Fibroblast of villous mesenchyme (primary cell): Measurements from ENCODE around the gene DPF3. TPM values are rescaled to one million over a fixed set of nuclear protein-coding genes. Genes with fewer than 3 reads are reported as not detected.

Experiments
- DNase-seq: peaks from one replicate; pipeline ENCODE4 v3.0.0-alpha.2; 2010; ENCODE audit warnings: low read depth
- H3K4me3 ChIP-seq: 2 replicates; pipeline ENCODE4 v1.5.1; 2011; ENCODE audit warnings: low read depth, mild to moderate bottlenecking, low read length
- total RNA-seq: library from RNA; depleted of rRNA; stranded (reverse); fragments of >200 nt; gene quantifications from 2 replicates; pipeline ENCODE4 v1.2.3, GENCODE V29; 2012
- TF ChIP-seq, protein P1 (sequence below): IDR thresholded peaks from 2 replicates; pipeline ENCODE4 v1.5.1; 2012; ENCODE audit warnings: low read depth, mild to moderate bottlenecking, low read length; ENCODE audit not compliant: insufficient read depth

The DPF3 gene
- total RNA-seq, 1 donor = 10.4 TPM

DNA sequence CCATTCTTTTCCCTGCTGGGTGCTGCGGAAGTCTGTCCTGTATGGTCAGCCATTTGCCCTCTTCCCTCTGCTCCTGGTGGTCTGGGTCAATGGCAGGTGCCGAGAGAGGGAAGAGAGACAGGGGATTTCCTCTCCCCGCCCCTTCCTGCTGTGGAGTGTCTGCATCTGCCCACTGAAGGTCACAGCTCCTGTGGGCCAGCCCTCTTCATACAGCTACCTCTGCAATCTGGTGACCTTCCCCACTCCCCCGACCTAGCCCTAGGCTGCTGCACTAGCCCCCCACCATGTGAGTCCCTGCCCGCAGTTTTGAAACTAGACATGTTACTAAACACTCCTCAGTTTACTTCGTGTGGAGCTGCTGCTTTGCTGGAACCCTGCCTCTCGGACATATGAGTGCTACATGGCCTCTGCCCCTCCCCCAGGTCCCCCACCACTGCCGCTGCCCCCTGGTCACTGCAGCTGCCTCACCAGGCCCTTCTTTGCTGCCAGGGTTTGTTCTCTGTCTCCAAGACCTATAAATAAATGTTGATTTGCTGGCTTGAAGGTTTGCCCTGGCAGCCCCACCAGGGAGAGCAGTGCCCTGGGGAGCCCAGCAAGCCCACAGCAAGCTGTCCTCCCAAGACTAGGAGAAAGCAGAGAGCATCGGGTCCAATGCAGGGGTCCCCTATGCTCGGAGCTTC lies 102.9 kb downstream of the DPF3 start:
- no peak for DNase-seq
- TF ChIP-seq, protein P1, sequence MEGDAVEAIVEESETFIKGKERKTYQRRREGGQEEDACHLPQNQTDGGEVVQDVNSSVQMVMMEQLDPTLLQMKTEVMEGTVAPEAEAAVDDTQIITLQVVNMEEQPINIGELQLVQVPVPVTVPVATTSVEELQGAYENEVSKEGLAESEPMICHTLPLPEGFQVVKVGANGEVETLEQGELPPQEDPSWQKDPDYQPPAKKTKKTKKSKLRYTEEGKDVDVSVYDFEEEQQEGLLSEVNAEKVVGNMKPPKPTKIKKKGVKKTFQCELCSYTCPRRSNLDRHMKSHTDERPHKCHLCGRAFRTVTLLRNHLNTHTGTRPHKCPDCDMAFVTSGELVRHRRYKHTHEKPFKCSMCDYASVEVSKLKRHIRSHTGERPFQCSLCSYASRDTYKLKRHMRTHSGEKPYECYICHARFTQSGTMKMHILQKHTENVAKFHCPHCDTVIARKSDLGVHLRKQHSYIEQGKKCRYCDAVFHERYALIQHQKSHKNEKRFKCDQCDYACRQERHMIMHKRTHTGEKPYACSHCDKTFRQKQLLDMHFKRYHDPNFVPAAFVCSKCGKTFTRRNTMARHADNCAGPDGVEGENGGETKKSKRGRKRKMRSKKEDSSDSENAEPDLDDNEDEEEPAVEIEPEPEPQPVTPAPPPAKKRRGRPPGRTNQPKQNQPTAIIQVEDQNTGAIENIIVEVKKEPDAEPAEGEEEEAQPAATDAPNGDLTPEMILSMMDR = no peak
- H3K4me3 ChIP-seq = no peak overlapping the region

DNA sequence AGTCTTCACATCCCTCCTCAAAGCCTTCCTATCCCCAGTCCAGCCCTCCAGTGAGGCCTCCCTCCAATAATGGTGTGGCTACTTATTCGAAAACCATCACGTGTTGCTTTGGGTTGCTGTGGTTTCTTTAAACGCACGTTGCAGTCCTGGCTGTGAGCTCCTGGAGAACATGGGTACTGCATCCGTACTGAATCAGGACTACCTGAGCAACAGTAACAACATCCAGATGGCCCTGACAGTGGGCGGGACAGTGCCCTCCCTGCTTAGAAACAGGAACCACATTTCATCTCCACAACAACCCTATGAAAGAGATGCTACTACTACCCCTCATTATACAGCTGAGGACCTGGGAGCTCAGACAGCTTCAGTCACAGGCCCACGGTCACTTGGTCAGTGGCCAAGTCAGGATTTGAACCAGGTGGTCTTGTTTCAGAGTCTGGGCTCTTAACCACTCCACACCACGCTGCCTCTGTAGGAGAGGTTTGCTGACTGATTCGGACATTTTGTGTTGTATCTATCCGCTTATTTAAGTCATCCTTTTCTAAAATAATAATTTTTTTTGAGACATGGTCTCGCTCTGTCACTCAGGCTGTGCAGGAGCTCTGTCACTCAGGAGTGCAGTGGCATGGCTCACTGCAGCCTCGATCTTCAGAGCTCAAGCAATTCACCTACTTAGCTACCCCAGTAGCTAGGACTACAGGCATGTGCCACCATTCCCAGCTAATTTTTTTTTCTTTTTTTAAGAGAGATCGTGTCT lies 104.8 kb downstream of the DPF3 start:
- H3K4me3 ChIP-seq = no peak overlapping the region
- TF ChIP-seq, protein P1 = no peak
- no peak for DNase-seq

DNA sequence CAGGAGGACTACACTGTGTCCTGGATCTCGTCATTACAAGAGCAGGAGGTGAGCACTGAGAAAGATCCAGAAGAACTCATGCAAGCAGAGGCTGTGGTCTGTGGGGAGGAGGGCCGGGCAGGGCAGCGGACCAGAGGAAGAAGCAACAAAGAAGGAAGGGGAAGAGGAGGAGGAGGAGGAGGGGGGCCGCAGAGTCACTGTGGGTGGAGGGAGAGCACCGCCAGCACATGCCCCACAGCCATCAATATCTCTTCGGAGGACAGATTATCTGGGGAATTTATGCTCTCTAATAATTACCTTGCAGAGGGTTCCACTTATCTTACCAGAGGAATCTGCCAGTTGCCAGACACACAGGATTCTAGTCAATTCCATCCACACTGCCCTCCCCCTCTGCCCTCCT lies 105.6 kb downstream of the DPF3 start:
- no peak overlapping the region for H3K4me3 ChIP-seq
- TF ChIP-seq, protein P1 = no peak
- DNase-seq = no peak

DNA sequence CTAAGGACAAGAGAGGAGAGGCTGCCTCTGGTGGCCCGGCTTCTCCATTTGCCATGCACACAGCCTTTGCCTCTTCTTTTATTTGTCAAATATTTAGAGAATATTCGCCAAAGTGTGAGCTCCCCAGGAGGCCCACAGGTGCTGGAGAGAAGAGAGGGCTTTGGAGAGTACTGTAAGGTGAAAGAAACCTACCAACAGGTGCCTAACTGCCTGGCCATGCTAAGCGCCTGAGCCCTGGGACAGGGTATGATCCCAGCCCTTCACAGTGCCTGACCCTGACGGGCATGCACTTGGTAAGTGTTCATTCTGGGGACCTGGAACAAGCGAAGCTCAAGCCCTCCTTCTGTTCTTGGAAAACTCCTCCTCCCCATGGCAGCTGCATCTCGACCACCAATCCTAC lies 106.1 kb downstream of the DPF3 start:
- no peak for DNase-seq
- TF ChIP-seq, protein P1 = no peak
- no peak overlapping the region for H3K4me3 ChIP-seq

DNA sequence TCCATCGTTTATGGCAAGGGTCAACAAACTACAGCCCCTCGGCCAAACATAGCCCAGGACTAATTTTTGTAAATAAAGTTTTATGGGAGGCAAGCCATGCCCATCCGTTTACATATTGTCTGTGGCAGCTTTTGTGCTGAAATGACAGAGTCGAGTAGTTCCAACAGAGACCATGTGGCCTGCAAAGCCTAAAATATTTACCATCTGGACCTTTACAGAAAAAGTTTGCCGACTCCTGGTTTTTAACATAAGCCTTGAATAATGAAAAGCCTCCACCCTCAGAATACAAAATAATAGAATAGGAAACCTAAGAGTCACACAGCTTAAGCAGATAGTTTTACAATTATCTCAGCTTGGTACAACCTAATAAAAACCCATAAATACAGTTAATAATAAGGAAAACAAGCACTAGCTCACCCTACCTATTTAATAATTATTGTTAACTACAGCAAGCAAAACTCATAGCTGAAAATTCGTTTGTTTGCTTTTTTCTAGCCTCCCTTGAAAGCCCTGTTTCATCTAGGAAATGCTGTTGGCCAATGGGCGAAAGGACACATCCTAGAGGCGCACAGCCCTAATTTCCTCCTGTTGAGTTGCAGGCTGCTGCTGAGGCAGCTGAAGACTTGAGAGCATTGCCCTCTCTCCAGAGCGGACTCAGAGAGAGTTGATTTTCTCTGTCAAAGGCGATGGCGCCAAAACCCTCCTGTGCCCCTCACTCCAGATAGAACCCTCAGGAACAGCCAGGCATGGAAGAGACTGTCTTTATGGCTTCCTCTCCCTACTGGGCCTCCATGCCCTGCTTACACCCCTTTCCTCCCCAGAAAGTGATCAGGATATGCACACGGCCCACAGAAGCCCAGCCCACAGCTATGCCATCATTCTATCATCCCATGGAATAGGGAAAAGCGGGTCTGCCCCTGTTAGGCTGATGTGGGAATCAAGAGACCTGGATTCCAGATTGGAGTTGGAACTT lies 107.2 kb downstream of the DPF3 start:
- TF ChIP-seq, protein P1 = no peak
- no peak overlapping the region for H3K4me3 ChIP-seq
- no peak for DNase-seq

DNA sequence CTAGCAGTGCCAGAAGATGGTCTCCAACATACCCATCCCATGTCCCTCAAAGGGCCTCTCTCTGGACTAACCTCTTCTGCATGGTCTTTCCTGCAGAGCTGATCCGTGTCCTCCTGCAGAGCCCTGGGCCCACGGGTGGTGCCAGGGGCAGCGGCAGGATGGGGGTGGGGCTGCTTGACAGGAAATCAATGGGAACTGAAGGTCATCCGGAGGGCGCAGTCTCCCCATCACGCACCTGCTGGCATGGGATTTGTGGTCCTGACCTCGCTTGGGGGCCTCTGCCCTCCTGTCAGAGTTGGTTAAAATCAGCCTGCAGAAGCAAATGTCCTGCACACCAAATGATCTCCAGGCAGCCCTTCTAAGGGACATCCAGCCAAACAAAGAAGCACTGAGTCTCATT lies 110.2 kb downstream of the DPF3 start:
- H3K4me3 ChIP-seq = no peak overlapping the region
- TF ChIP-seq, protein P1 = no peak
- DNase-seq = no peak
